ENCODE results near the gene CEMIP2. TPM values are rescaled to one million over a fixed set of nuclear protein-coding genes. Genes with fewer than 3 reads are reported as not detected.

The CEMIP2 gene
- total RNA-seq, 4 donors from 2014 or later = 10.6 to 29.9 (median 14.7) TPM

DNA sequence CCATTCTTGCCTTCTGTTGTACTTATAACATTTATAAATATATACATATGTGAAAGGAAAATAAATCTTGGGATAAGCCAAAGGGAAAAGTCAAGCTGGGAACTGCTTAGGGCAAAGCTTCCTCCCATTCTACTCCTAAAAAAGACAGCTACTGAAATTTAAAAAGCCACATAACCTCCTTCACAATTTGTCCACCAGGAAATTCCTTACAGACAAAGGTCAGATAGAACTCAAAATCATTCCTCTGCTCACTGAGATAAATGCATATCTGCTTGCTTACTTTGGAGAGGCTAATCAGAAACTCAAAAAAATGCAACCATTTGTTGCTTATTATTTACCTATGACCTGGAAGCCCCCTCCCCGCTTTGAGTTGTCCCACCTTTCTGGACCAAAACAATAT, 112.5 kb downstream of the CEMIP2 start:
- no peak for ATAC-seq
- in situ Hi-C loops (cut with MboI; ENCODE audit: low sequenced_read_pairs in 4 of 4) (no loop called here), intact Hi-C loops (cut with DNase I; ENCODE audit: low total_unique reads) (no loop called here)
- no peak overlapping the region for H3K27ac ChIP-seq
- no peak for DNase-seq
- H3K9me3 ChIP-seq = no peaks in the 10 kb centered on the region
- no peak overlapping the region for H3K4me3 ChIP-seq
- no peaks in the 10 kb centered on the region for H3K4me1 ChIP-seq
- H3K36me3 ChIP-seq = no peaks in the 10 kb centered on the region
- TF ChIP-seq, protein P1, sequence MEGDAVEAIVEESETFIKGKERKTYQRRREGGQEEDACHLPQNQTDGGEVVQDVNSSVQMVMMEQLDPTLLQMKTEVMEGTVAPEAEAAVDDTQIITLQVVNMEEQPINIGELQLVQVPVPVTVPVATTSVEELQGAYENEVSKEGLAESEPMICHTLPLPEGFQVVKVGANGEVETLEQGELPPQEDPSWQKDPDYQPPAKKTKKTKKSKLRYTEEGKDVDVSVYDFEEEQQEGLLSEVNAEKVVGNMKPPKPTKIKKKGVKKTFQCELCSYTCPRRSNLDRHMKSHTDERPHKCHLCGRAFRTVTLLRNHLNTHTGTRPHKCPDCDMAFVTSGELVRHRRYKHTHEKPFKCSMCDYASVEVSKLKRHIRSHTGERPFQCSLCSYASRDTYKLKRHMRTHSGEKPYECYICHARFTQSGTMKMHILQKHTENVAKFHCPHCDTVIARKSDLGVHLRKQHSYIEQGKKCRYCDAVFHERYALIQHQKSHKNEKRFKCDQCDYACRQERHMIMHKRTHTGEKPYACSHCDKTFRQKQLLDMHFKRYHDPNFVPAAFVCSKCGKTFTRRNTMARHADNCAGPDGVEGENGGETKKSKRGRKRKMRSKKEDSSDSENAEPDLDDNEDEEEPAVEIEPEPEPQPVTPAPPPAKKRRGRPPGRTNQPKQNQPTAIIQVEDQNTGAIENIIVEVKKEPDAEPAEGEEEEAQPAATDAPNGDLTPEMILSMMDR (IDR thresholded peaks at IDR 0.05 in 4 of 5, conservative IDR thresholded peaks at IDR 0.05 in 1 of 5) = no peak
- TF ChIP-seq POLR2A (IDR thresholded peaks at IDR 0.05) = no peak
- H3K27me3 ChIP-seq = no peaks in the 10 kb centered on the region

DNA sequence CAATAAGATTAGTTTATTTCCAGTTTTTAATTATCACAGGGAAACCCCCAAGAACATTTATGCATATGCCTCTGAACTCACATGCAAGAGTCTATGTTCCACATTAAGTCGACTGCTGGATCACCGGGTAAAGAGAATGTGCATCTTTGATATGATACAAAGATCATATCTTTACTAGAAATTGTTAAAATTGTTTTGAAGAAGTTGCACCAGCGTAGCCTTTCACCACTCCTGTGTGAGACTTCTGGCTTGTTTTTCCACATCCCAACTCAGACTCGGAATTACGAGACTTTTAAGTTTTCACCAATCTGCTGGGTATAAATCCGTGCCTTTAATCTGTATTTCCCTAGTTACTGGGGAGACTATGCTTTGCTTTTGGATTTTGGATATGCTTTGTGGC, 113.2 kb downstream of the CEMIP2 start:
- in situ Hi-C loops (cut with MboI; ENCODE audit: low sequenced_read_pairs in 4 of 4) (no loop called here), intact Hi-C loops (cut with DNase I; ENCODE audit: low total_unique reads) (no loop called here)
- Histone ChIP-seq H3K9me3 (no peaks in the 10 kb centered on the region), H3K4me3 (no peak overlapping the region), H3K27me3 (no peaks in the 10 kb centered on the region), H3K27ac (no peak overlapping the region), H3K36me3 (no peaks in the 10 kb centered on the region), H3K4me1 (no peaks in the 10 kb centered on the region)
- TF ChIP-seq POLR2A (IDR thresholded peaks at IDR 0.05) = no peak
- TF ChIP-seq, protein P1 (IDR thresholded peaks at IDR 0.05 in 4 of 5, conservative IDR thresholded peaks at IDR 0.05 in 1 of 5) = no peak
- no peak for ATAC-seq
- no peak for DNase-seq

DNA sequence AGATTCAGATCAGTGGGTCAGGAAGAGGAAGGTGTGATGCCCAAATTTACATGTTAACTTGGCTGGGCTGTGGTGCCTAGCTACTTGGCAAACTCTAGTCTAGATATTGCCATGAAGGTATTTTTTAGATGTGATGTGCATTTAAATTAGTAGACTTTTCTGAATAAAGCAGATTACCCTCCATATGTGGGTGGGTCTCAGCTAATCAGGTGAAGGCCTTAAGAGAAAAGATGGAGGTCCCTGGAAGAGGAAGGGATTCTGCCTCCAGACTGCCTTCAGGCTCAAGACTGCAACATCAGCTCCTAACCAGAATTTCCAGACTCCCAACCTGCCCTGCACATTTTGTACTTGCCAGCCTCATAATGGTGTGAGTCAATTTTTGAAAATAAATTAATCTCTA, 115.8 kb downstream of the CEMIP2 start:
- H3K4me1 ChIP-seq = peaks cover 0 to 3% of the 10 kb centered on the region in 2 donors
- in situ Hi-C loops (cut with MboI; ENCODE audit: low sequenced_read_pairs in 4 of 4) (no loop called here), intact Hi-C loops (cut with DNase I; ENCODE audit: low total_unique reads) (no loop called here)
- H3K4me3 ChIP-seq = no peak overlapping the region
- no peaks in the 10 kb centered on the region for H3K9me3 ChIP-seq
- no peak for DNase-seq
- H3K36me3 ChIP-seq = no peaks in the 10 kb centered on the region
- ATAC-seq = no peak
- H3K27ac ChIP-seq = no peak overlapping the region
- TF ChIP-seq, protein P1 (IDR thresholded peaks at IDR 0.05 in 4 of 5, conservative IDR thresholded peaks at IDR 0.05 in 1 of 5) = no peak
- TF ChIP-seq POLR2A (IDR thresholded peaks at IDR 0.05) = no peak
- H3K27me3 ChIP-seq = no peaks in the 10 kb centered on the region

DNA sequence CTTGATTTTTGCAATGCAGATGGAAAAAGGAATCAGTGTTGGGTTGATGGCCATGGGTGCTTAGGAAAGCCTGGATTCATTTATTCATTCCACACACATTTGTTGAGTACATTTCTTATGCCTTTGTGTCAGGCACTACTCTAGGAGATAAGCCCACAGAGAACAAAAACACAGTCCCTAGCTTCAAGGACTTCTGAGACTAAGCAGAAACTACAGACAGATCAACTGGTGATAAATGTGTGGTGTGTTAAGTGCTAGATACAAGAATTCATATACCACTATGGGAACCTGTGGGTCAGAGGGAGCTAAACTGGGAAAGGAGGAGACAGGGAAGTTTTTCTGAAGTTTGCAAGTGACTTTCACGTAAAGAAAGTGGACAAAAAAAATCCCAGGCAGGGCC, 119.9 kb downstream of the CEMIP2 start:
- no peak for ATAC-seq
- H3K27me3 ChIP-seq = no peaks in the 10 kb centered on the region
- DNase-seq = no peak
- no peaks in the 10 kb centered on the region for H3K36me3 ChIP-seq
- TF ChIP-seq, protein P1 (IDR thresholded peaks at IDR 0.05 in 4 of 5, conservative IDR thresholded peaks at IDR 0.05 in 1 of 5) = no peak
- no peak for TF ChIP-seq POLR2A (IDR thresholded peaks at IDR 0.05)
- intact Hi-C loops (cut with DNase I; ENCODE audit: low total_unique reads) = no loop called here
- no peaks in the 10 kb centered on the region for H3K9me3 ChIP-seq
- H3K4me1 ChIP-seq = peaks cover 0 to 18% of the 10 kb centered on the region in 2 donors
- H3K4me3 ChIP-seq = no peak overlapping the region
- in situ Hi-C loops (cut with MboI; ENCODE audit: low sequenced_read_pairs in 4 of 4) = no loop called here
- no peak overlapping the region for H3K27ac ChIP-seq

DNA sequence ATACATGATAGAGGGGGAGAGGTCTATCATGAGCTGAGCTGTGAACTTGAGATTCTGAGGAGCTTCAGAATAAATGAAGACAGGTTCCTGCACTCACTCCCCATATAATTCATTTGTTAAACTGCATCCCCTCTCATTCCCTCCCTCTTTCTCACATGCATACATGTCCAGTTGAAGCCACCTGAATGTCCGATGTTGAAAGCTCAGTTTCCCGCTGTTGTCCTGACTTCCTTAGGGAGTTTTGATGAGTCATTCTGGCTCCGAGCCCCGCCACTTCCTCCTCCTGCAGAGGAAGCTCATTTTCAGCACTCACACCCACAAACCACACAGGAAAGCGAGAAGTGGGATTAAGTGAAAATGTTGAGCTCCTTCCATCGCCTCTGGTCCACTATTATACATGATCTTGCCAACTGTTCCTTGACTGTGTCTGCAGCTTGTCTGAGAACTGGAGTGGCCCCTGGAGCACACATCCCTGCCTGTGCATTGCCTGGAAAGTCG, 121.2 kb downstream of the CEMIP2 start:
- Histone ChIP-seq H3K4me3 (peak overlapping the region in 2 of 4 donors; percentile 9 to 20), H3K27ac (peak overlapping the region in 2 of 4 donors; percentile 18 to 40), H3K4me1 (peaks cover 0 to 18% of the 10 kb centered on the region in 2 donors), H3K36me3 (no peaks in the 10 kb centered on the region), H3K9me3 (no peaks in the 10 kb centered on the region), H3K27me3 (no peaks in the 10 kb centered on the region)
- peak; percentile 33 to 56 for ATAC-seq
- in situ Hi-C loops (cut with MboI; ENCODE audit: low sequenced_read_pairs in 4 of 4) = no loop called here
- peak; percentile 32 to 60 for DNase-seq
- TF ChIP-seq, protein P1 (IDR thresholded peaks at IDR 0.05 in 4 of 5, conservative IDR thresholded peaks at IDR 0.05 in 1 of 5) = no peak
- TF ChIP-seq POLR2A (IDR thresholded peaks at IDR 0.05) = no peak
- intact Hi-C loops (cut with DNase I; ENCODE audit: low total_unique reads) = no loop called here
